Activated naive CD8-positive, alpha-beta T cell treated with anti-CD3 and anti-CD28 coated beads, Interleukin-2, amount 50 U/mL, for 16 hours (primary cell): ENCODE results near the gene MEI1.
A peak's percentile ranks its signal among the peaks of the same experiment; 100 is the strongest.
"Not testable (repeated sequence)": the region's sequence is repeated elsewhere in the genome, so short reads cannot be mapped to it uniquely, and the experiment has no call there.

Experiments used
- DNase-seq: peaks from one replicate; pipeline ENCODE4 v3.0.0-alpha.2; 2020; ENCODE audit warnings: low read depth, low spot score

The MEI1 gene

GRCh38 chr22:41699264-41700107 is at the start of gene MEI1:
Gene MEI1, plus strand, starts transcription at chr22:41699503. Its CDS starts 36 bp downstream, at chr22:41699539.
- DNase-seq = peak; percentile 84

- no peak for DNase-seq
These were observed 49.1 kb upstream of the MEI1 start for GRCh38 chr22:41650229-41650628.

GRCh38 chr22:41650821-41651220 is 48.5 kb upstream of the MEI1 start:
- DNase-seq = no peak

- no peak for DNase-seq
These were observed 45.0 kb upstream of the MEI1 start for GRCh38 chr22:41654322-41654721.

GRCh38 chr22:41656556-41656955 is 42.7 kb upstream of the MEI1 start:
- DNase-seq = no peak

- DNase-seq = no peak
These were observed 41.6 kb upstream of the MEI1 start for GRCh38 chr22:41657709-41658108.

GRCh38 chr22:41658869-41659268 is 40.4 kb upstream of the MEI1 start:
- no peak for DNase-seq

GRCh38 chr22:41659941-41660340 is 39.4 kb upstream of the MEI1 start:
- DNase-seq = no peak

GRCh38 chr22:41660416-41660815 is 38.9 kb upstream of the MEI1 start:
- no peak for DNase-seq

- no peak for DNase-seq
These were observed 38.2 kb upstream of the MEI1 start for GRCh38 chr22:41661088-41661487.

- no peak for DNase-seq
These were observed 37.6 kb upstream of the MEI1 start for GRCh38 chr22:41661713-41662112.

GRCh38 chr22:41663594-41663993 is 35.7 kb upstream of the MEI1 start:
- DNase-seq = not testable (repeated sequence)

- no peak for DNase-seq
These were observed 34.8 kb upstream of the MEI1 start for GRCh38 chr22:41664490-41664889.

- no peak for DNase-seq
These were observed 34.4 kb upstream of the MEI1 start for GRCh38 chr22:41664951-41665350.

- no peak for DNase-seq
These were observed 30.1 kb upstream of the MEI1 start for GRCh38 chr22:41668971-41669911.

GRCh38 chr22:41672096-41672495 is 27.2 kb upstream of the MEI1 start:
- DNase-seq = not testable (repeated sequence)

- no peak for DNase-seq
These were observed 26.4 kb upstream of the MEI1 start for GRCh38 chr22:41672780-41673509.

- no peak for DNase-seq
These were observed 24.4 kb upstream of the MEI1 start for GRCh38 chr22:41674846-41675340.

- no peak for DNase-seq
These were observed 23.2 kb upstream of the MEI1 start for GRCh38 chr22:41676134-41676533.

GRCh38 chr22:41681616-41682015 is 17.7 kb upstream of the MEI1 start:
- DNase-seq = no peak

- peak; percentile 62 for DNase-seq
These were observed 17.1 kb upstream of the MEI1 start for GRCh38 chr22:41682033-41682807.
